Prostate gland (tissue), 2 donors: Measurements from ENCODE around the gene OPRD1.

ENCODE experiments used
- CTCF ChIP-seq, 4 experiments: fragments of 200-600 bp in 2 of 4; fragments of 450-650 bp in 2 of 4; sonication (generic) in 2 of 4; IDR thresholded peaks; 1 replicate in 3 of 4; 2 replicates in 1 of 4; pipeline ENCODE4 v1.5.1; 2016 to 2019; ENCODE audit warnings: antibody characterized with exemption in 4 of 4, mild to moderate bottlenecking in 2 of 4, moderate library complexity in 2 of 4
- POLR2AphosphoS5 ChIP-seq: sonication (generic); formaldehyde crosslinking; IDR thresholded peaks from one replicate; pipeline ENCODE4 v1.6.1; 2017; ENCODE audit warnings: antibody characterized with exemption

- TF ChIP-seq CTCF (IDR thresholded peaks at IDR 0.05) (no peak), POLR2AphosphoS5 (no peak)
Observed at GRCh38 chr1:28789412-28789811, 22.6 kb upstream of the OPRD1 start.
